ENCODE results near the gene ATXN1.

ATXN1 gene

GRCh38 chr6:16257999-16258708, 503.1 kb downstream of the ATXN1 start:
- no peak for DNase-seq

GRCh38 chr6:16256781-16257180, 504.5 kb downstream of the ATXN1 start:
- no peak for DNase-seq

- DNase-seq: no peak
Observed at GRCh38 chr6:16254535-16254934, 506.7 kb downstream of the ATXN1 start.

- DNase-seq: no peak
Observed at GRCh38 chr6:16253399-16254144, 507.7 kb downstream of the ATXN1 start.

- peak; percentile 10 for DNase-seq
Observed at GRCh38 chr6:16252686-16253299, 508.5 kb downstream of the ATXN1 start.

DNA sequence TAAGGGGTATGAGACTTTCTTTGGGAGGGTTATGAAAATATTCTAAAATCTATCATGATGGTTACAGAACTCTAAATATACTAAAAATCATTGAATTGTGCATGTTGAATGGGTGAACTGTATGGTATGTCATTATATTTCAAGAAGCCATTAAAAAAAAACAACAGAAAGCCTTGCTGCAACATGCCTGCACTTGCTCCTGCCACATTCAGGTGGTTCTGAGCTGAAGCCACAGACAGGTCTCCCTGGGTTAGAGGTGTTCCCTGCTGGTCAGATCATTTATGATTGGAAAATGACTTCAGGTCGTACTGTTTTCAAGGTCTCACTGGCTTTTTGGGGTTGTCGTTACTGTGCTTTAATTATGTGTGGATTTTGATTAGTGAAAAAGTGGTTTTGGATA, 509.6 kb downstream of the ATXN1 start:
- DNase-seq: no peak

DNA sequence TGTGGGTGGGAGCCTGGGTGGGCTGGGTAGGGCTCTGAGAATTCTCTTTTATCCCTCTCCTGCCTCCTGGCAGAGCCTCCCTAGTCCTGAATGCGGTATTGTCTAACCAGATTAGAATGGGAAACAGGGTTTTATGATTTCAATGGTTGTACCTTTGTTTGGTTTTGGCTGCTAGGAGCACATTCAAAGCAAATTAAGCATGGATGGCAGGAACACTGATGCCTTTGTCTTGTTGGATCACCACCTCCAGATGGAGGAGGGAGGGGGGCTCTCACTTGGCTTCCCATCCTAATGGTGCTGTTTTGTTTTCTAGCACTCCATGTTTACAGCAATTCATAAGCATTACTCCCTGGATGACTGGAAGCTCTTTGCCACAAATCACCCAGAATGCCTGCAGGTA, 511.3 kb downstream of the ATXN1 start:
- DNase-seq: no peak
